HTR-8/SVneo (cell line): Measurements from ENCODE around the gene NCAN.
"Not testable (repeated sequence)": the region's sequence is repeated elsewhere in the genome, so short reads cannot be mapped to it uniquely, and the experiment has no call there.

Source experiments
- DNase-seq: peaks from one replicate; pipeline ENCODE4 v3.0.0; 2011; ENCODE audit warnings: low spot score, mixed read lengths; ENCODE audit not compliant: insufficient read length
- FAIRE-seq: peaks from 2 replicates; lab custom pipeline; 2011; peaks lifted over from hg19 to GRCh38; lab: Jason Lieb, UNC

NCAN gene

DNA sequence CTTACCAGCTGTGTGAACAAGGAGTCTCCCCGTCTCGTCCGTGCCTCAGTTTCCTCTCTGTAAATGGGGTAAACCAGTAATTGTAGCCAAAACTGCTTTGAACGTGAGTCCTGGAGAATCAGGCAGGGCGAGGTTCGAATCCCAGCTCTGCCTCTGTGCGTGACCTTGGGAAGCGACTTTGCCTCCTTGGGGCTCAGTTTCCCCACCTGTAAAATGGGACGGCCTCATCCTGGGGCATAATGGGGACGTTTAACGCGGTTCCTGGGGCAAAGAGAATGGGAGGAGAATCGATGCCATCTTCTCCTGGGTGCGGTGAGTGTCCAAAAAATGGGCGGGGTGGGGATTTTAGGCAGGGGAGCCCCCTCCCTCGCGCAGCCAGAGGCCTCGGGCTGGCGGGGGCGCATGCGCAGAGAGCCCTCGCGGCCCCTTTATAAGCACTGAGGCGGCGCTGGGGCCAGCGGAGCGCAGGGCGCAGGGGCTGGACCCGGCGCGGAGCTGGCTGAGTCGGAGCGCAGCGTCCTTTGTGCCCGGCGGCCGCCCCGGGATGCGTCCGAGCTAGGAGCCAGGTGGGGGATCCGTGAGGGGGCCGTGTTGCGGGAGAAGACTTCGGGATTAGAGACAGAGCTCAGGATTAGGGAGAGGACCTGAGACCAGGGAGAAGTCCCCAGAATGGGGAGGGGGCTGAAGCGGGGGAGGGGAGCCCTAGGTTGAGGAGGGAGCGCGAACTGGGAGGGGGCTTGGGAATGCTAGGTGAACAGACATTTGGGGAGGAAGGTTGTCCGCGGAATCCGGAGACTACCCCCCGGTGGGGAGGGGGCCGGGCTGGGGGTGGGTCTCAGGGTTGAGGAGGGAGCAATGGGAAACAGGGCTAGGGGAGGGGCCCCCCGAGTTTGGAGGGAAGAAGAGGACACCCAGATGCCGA, at the start of gene NCAN:
Gene NCAN, plus strand, starts transcription at position 460 of the 922 bp plus-strand sequence. CDS start 4,996 bp downstream, outside the sequence.
- FAIRE-seq, result no peak
- DNase-seq, result no peak

GRCh38 chr19:19162495-19162894, 49.3 kb upstream of the NCAN start:
- no peak for FAIRE-seq
- no peak for DNase-seq

DNA sequence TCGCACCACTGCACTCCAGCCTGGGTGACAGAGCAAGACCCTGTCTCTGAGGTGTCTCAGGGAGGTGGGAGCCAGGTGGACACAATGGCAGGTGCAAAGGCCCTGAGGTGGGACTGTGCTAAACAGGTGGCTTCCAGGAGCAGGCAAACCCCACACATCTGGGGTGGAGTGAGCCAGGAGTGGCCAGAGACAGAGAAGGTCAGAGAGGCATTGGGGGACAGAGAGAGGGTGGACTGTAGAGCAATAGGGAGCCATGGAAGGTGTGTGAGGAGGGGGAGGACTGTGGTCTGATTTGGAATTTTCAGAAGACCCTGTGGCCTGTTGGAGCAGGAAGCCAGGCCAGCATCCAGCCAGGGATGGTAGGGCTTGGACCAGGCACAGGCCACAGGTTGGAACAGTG, 46.4 kb upstream of the NCAN start:
- DNase-seq, result no peak
- no peak for FAIRE-seq

- DNase-seq, result no peak
- FAIRE-seq, result no peak
Measured at GRCh38 chr19:19167612-19168011, 44.1 kb upstream of the NCAN start.

DNA sequence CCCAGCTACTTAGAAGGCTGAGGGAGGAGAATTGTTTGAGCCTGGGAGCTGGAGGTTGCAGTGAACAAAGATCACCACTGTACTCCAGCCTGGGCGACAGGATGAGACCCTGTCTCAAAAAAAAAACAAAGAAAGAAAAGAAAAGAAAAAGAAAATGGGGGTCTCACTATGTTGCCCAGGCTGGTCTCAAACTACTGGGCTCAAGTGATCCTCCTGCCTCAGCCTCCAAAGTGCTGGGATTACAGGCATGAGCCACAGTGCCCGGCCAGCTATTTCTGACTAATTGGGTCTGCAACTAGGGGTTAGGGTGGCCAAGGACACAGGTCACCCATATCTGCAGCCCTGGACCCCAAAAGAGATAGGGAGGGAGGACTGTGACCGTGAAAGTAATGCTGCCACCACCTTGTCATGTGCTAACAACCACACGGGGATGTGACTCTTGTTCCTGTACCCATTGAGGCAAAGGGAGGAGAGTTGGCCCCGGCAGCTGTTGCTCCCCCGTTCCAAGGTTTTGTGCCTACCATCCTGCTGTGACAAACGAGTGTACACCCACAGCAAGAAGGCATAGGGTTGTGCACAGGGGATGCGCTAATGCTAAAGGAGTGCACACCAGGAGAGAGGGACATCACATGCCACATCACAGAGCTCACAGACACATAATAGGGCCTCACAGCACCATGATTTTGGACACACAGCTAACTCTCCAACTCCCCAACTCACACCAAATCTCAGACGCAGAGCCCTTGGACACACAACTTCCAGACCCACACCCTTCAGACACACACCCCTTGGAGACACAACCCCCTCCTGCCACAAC, 42.3 kb upstream of the NCAN start:
- no peak for DNase-seq
- FAIRE-seq, result peak; percentile 84

GRCh38 chr19:19170053-19170872, 41.5 kb upstream of the NCAN start, which contains the start of gene MEF2B:
Gene MEF2B, minus strand, starts transcription at chr19:19170263. Its CDS starts 19,528 bp downstream, at chr19:19150735.
- DNase-seq (no peak), FAIRE-seq (no peak)

- DNase-seq (no peak), FAIRE-seq (no peak)
Measured at GRCh38 chr19:19170873-19171672, 40.7 kb upstream of the NCAN start.

DNA sequence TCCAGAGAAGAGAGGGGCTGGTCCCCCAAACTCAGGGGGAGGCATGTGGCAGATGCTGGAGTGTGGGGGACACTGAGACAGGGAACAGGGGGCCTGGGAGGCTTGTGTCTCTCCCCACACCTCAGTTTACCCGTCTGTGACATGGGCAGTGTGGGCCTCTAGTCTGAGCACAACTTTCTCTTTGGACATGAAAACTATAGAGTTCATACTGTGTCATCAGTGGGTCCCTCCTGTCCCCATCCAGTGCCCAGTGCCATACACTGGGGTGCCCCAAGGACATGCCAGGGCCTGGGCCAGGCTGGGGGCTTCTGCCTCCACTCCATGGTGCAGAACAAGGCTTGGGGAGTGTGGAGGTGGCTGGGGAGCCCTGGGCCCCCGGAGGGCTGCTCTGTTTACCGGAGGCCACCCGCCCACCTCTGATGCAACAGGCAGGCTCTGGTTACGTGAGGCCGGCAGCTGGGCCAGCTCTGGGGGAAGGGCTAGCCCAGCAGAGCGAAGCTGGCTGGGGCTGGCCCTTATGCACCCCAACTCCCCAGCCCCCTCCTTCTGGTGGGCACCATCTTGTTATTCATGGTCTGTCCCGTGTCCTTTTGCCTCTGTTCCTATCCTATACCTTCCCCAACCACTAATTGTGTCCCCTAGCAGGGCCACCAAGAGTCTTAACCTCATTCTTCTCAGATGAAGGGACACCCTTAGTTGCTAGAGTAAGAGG, 39.8 kb upstream of the NCAN start:
- no peak for FAIRE-seq
- DNase-seq, result peak; percentile 50

- FAIRE-seq, DNase-seq: not testable (repeated sequence)
Measured at GRCh38 chr19:19173243-19173642, 38.5 kb upstream of the NCAN start.

DNA sequence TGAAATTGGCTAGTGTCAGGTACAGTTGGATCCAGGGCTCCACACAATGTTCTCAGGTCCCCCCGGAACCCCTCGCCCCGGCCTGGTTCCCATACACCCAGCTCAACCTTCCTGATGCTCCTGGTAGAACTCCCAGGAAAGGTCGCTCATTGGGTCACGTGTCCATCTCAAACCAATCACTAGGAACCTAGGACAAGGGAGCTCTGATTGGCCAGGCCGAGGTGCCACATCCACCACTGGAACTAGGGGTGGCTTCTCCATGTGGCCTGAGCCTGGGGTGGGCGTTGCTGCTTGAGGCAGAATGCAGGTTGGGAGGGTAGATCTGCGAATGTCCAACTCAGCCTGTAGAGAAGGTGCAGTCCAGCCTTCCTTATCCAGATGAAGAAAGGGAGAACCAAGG, 34.8 kb upstream of the NCAN start:
- DNase-seq (no peak), FAIRE-seq (no peak)

DNA sequence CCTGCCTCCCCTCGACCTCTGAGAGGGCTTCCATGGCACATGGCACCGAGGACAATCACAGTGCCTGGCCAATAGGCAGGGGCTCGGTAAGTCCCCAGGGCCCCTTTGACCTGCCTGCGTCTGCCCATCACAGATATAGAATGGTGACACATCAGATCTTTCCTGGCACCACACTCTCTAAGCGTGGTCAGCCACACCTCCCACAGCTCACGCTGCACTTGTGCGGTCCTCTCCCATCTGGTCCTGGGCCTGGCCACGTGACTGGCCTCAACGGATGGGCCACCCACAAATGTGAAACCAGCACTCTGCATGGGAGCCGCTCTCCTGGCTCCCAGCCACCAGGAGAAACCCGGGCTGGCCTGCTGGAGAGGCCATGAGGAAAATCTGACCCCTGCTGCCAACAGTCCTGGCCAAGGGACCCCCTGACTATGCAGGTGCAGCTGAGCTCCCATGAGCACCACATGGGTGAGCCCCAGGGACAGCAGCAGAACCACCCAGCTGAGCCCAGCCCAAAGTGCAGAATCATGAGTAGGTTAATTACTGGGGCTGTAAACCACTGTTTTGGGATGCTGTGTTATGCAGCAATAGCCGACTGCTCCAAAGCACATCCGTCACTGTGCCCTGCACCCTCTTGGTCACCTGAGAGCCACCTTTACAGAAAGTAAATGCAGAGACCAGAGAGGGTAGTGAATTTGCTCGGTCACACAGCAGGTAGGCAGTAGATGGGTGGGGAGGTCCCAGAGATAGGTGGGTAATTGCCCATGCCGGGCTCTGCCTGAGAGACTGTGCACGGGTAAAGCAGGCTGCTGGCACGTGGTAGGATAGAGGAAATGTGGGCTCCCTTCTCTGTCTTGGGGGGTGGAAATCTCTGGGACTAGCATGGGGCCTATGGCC, 32.0 kb upstream of the NCAN start:
- no peak for DNase-seq
- FAIRE-seq, result no peak

DNA sequence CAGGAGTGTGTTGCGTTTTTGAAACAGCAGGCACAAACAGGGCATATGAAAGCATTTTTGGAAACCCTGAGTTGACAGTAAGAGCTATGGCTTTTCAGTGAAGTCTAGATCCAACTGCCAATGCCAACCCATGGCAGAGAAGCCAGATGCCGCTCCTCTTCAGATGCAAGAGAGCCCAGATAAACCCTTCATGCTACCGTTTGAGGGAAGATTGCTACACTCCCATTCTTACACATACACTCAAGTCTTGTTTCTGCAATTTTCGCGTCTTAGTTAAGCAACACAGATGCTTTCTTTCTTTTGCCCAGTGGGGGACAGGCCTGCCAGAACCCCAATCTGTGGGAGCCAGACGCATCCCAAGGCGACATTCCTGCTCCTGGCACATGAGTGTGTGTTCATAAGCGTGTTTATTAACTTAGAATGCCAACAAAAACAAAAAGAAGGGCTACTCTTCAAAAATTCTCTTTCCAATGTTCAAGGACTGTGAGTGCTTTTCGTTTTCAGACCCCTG, 30.2 kb upstream of the NCAN start:
- no peak for FAIRE-seq

DNA sequence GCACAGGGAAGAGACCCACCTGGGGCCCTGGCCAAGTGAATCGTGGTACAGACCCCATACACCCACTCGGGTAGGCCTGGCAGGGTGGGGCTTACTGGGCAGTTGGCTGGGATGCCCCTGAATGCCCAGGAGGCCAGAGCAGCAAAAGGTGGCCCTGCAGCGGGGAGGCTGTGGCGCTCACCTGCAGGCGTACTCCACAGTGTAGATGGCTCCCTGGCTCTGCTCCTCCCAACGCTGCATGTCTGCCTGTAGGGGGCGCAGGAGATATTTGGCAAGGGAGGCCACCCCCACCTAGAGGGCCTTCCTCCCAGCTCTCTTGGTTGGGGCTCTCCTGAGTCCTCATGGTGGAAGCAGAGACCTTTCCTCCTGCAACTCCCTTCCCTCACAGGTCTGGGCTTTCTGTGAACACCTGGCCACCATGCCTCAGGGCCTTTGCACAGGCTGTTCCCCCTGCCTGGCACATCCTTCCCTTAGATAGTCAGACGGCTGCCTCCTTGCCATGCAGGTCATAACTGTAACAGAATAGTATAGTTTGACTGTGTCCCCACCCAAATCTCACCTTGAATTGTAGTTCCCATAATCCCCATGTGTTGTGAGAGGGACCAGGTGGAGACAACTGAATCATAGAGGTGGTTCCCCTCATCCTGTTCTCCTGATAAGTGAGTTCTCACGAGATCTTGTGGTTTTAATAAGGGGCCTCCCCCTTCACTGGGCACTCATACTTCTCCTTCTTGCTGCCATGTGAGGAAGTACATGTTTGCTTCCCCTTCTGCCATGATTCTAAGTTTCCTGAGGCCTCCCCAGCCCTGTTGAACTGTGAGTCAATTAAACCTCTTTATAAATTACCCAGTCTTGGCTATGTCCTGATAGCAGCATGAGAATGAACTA, 25.7 kb upstream of the NCAN start:
- FAIRE-seq, result peak; percentile 20

More for the DNA sequence above, 30.2 kb upstream of the NCAN start:
- DNase-seq, result no peak

DNA sequence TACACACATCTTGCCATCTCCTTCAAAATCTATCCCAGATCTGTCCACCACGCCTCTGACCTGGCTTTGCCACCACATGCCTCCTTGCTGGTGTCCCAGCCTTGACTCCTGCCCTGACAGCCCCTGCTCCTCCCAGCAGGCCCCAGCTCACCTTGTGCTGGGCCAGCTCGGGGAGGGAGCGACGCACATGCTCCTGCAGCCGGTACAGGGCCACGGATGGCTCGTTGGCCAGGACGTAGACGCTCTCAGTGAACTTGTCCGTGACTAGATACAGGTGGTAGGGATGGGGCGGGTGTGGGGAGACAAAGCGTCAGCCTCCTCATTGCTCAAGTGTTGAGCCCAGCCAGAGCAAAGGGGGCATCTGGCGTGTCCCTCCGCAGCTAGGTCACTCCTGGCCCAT, 25.0 kb upstream of the NCAN start:
- DNase-seq, result no peak

More for the DNA sequence above, 25.7 kb upstream of the NCAN start:
- DNase-seq, result no peak

GRCh38 chr19:19191768-19192077, 20.0 kb upstream of the NCAN start:
- DNase-seq (no peak), FAIRE-seq (no peak)

More for the DNA sequence above, 25.0 kb upstream of the NCAN start:
- peak; percentile 46 for FAIRE-seq

DNA sequence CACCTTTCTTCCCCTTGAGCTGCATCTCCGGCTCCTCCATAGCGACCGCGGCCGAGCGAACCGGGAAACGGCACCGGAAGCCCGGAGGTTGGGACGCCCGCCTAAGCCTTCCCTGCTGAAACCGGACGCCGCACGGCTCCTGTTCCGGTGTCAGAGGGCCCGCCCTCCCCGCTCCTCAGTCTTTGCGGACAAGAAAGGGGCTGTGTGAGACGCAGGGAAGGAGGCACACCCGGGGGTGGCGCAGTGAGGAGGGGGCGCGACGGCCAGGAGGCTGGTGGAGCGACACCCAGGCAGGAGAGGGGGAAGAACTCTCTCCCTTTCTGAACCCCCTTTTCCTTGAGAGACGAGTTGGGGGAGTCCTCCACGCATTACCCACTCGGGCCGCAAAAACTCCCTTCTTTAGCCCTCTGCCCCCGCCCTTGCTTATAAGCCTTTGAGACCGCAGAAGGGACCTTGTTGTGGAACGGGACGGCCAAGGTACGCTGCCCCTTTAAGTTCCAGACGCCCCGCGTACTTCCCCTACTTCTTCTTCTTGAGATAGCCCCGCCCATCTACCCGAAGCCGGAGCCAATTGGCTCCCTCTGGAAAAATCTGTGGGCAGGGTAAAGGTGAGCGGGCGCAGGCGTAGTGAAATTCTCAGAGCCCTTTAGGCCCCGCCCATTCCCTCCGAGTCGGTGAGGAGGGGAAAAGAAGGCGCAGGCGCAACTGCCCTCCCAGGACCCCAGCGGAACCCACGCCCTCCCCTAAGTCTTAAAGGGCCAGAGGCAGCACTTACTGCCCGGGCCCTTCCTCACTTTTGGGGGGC, 19.5 kb upstream of the NCAN start, which contains the start of the genes BORCS8 and RFXANK:
Gene BORCS8, minus strand, starts transcription at position 75 of the 805 bp plus-strand sequence. Its CDS starts 35 bp downstream, at position 40.
Gene RFXANK, plus strand, starts transcription at position 181 of the 805 bp plus-strand sequence. CDS start 1,689 bp downstream, outside the sequence.
- peak; percentile 87 for FAIRE-seq
- peak; percentile 99 for DNase-seq
